GM18951 (cell line): Measurements from ENCODE around the gene TMC4.

Experiments used
- POLR2A ChIP-seq: IDR thresholded peaks from 4 replicates; pipeline ENCODE4 v1.6.1; 2011; ENCODE audit warnings: mild to moderate bottlenecking; ENCODE audit not compliant: insufficient read length, insufficient read depth; ENCODE audit errors: extremely low read depth
- in situ Hi-C: fragments of 300-500 bp; cut with MboI; formaldehyde crosslinking; loops from one replicate; pipeline ENCODE4 v1.12.0; 2022; ENCODE audit warnings: low sequenced_read_pairs, mixed read lengths, inconsistent platforms; ENCODE audit not compliant: unreplicated experiment

TMC4 gene

GRCh38 chr19:54162241-54162805 lies 10.6 kb downstream of the TMC4 start:
- in situ Hi-C loops, result no loop called here
- no peak for TF ChIP-seq POLR2A

GRCh38 chr19:54160854-54161253 lies 12.1 kb downstream of the TMC4 start:
- no peak for TF ChIP-seq POLR2A
- in situ Hi-C loops, result no loop called here

- in situ Hi-C loops, result no loop called here
- no peak for TF ChIP-seq POLR2A
Observed at GRCh38 chr19:54160182-54160811, 12.7 kb downstream of the TMC4 start.

- in situ Hi-C loops, result no loop called here
- peak; percentile 86 for TF ChIP-seq POLR2A
Observed at GRCh38 chr19:54159352-54160181, 13.4 kb downstream of the TMC4 start, which contains the start of gene LENG1. Gene LENG1 (minus strand): TSS chr19:54159721. CDS start chr19:54159695, 26 bp downstream.

GRCh38 chr19:54158812-54159351 lies 14.1 kb downstream of the TMC4 start:
- in situ Hi-C loops, result no loop called here
- TF ChIP-seq POLR2A, result no peak

- no peak for TF ChIP-seq POLR2A
- in situ Hi-C loops, result no loop called here
Observed at GRCh38 chr19:54156953-54157352, 16.0 kb downstream of the TMC4 start.

- no peak for TF ChIP-seq POLR2A
- in situ Hi-C loops, result no loop called here
Observed at GRCh38 chr19:54156490-54156889, 16.5 kb downstream of the TMC4 start.

GRCh38 chr19:54155694-54156093 lies 17.3 kb downstream of the TMC4 start:
- in situ Hi-C loops, result no loop called here
- no peak for TF ChIP-seq POLR2A

- TF ChIP-seq POLR2A, result no peak
- in situ Hi-C loops, result no loop called here
Observed at GRCh38 chr19:54154603-54155345, 18.2 kb downstream of the TMC4 start.

GRCh38 chr19:54153731-54154326 lies 19.1 kb downstream of the TMC4 start:
- in situ Hi-C loops, result no loop called here
- TF ChIP-seq POLR2A, result no peak

GRCh38 chr19:54152878-54153524 lies 20.0 kb downstream of the TMC4 start:
- in situ Hi-C loops, result no loop called here

GRCh38 chr19:54152267-54152666 lies 20.7 kb downstream of the TMC4 start:
- in situ Hi-C loops, result no loop called here
- TF ChIP-seq POLR2A, result peak; percentile 10

More at GRCh38 chr19:54152878-54153524, 20.0 kb downstream of the TMC4 start:
- TF ChIP-seq POLR2A, result no peak

GRCh38 chr19:54151362-54152035 lies 21.5 kb downstream of the TMC4 start:
- no peak for TF ChIP-seq POLR2A
- in situ Hi-C loops, result no loop called here
